Testis (tissue), 3 donors: Measurements from ENCODE around the gene PRLR. TPM values are rescaled to one million over a fixed set of nuclear protein-coding genes. Genes with fewer than 3 reads are reported as not detected.

Experiments used
- DNase-seq: peaks from one replicate; pipeline ENCODE4 v3.0.0-alpha.2; 2019
- H3K27ac ChIP-seq, 2 donors: fragments of 200-600 bp; sonication (generic); one replicate each; pipeline ENCODE4 v1.5.1; 2019
- H3K27me3 ChIP-seq: fragments of 200-600 bp; sonication (generic); one replicate; pipeline ENCODE4 v1.5.1; 2019
- H3K36me3 ChIP-seq: fragments of 200-600 bp; sonication (generic); one replicate; pipeline ENCODE4 v1.5.1; 2017; ENCODE audit warnings: low read depth; ENCODE audit errors: missing control alignments
- H3K4me1 ChIP-seq: fragments of 200-600 bp; sonication (generic); one replicate; pipeline ENCODE4 v1.5.1; 2019
- H3K4me3 ChIP-seq, 2 donors: fragments of 200-600 bp; sonication (generic); one replicate each; pipeline ENCODE4 v1.5.1; 2017 to 2019
- H3K9me3 ChIP-seq: fragments of 200-600 bp; sonication (generic); one replicate; pipeline ENCODE4 v1.5.1; 2017
- POLR2A ChIP-seq: fragments of 450-650 bp; IDR thresholded peaks from one replicate; pipeline ENCODE4 v1.6.1; 2017; ENCODE audit warnings: antibody characterized with exemption, mild to moderate bottlenecking, moderate library complexity
- WGBS, 2 donors: methylation state at CpG; one replicate each; pipeline ENCODE4 v1.1.5; 2018; 5-methylcytosine and 5-hydroxymethylcytosine counted together
- intact Hi-C: fragments of 100-400 bp; cut with DNase I; formaldehyde crosslinking; loops from one replicate; pipeline ENCODE4 v1.15.1; 2023; ENCODE audit warnings: low total_unique reads
- polyA plus RNA-seq: library from polyadenylated mRNA; stranded (reverse); fragments of 350-450 nt; fragmentation: Illumina TruSeq; extraction: RNeasy Lipid Tissue Mini Kit (QIAGEN cat#74804); gene quantifications from one replicate; pipeline ENCODE4 v1.2.3, GENCODE V29; 2014; ENCODE audit warnings: low read depth, low replicate concordance; ENCODE audit not compliant: insufficient read depth
- total RNA-seq, 2 donors: library from RNA; depleted of rRNA; stranded (reverse); fragments of >200 nt; gene quantifications; one replicate each; pipeline ENCODE4 v1.2.3, GENCODE V29; 2016
- TF ChIP-seq, protein P1 (sequence below), 3 experiments: fragments of 450-650 bp in 2 of 3; fragments of 200-600 bp in 1 of 3; sonication (generic) in 1 of 3; IDR thresholded peaks; one replicate each; pipeline ENCODE4 v1.5.1; 2016 to 2019; ENCODE audit warnings: antibody characterized with exemption in 3 of 3, mild to moderate bottlenecking in 2 of 3, moderate library complexity in 1 of 3

Gene PRLR
- total and polyA plus RNA-seq, 3 donors from 2014 or later, result 1.6 to 6.3 (median 2.2) TPM

DNA sequence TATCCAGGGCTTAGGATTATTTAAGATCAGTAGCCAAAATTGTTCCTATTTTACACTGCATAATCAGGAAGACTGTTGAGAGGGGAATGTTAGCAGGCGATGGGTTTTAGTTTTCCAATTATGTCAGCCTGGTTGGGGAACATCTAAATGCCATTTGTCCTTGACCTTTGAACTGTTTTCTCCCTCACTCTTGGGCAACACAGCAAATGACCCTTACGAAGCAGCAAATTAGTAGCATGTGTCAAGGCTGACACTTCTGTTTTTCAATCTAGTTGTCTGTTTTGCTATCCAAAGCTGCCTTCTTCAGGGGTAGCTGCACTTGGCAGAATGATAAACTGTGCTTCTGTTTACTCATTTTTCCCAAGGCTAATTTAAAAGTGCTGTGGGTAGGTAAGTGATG, 104.5 kb downstream of the PRLR start:
- TF ChIP-seq, protein P1, sequence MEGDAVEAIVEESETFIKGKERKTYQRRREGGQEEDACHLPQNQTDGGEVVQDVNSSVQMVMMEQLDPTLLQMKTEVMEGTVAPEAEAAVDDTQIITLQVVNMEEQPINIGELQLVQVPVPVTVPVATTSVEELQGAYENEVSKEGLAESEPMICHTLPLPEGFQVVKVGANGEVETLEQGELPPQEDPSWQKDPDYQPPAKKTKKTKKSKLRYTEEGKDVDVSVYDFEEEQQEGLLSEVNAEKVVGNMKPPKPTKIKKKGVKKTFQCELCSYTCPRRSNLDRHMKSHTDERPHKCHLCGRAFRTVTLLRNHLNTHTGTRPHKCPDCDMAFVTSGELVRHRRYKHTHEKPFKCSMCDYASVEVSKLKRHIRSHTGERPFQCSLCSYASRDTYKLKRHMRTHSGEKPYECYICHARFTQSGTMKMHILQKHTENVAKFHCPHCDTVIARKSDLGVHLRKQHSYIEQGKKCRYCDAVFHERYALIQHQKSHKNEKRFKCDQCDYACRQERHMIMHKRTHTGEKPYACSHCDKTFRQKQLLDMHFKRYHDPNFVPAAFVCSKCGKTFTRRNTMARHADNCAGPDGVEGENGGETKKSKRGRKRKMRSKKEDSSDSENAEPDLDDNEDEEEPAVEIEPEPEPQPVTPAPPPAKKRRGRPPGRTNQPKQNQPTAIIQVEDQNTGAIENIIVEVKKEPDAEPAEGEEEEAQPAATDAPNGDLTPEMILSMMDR (IDR thresholded peaks at IDR 0.05), result no peak
- TF ChIP-seq POLR2A, result no peak
- Histone ChIP-seq H3K27me3 (no peaks in the 10 kb centered on the region), H3K9me3 (no peaks in the 10 kb centered on the region), H3K4me3 (no peak overlapping the region), H3K4me1 (no peaks in the 10 kb centered on the region), H3K27ac (no peak overlapping the region), H3K36me3 (no peaks in the 10 kb centered on the region)
- no peak for DNase-seq
- intact Hi-C loops, result no loop called here
- 61 to 70% methylated on average over 2 of the region's 2 CpGs for WGBS, 2 donors

DNA sequence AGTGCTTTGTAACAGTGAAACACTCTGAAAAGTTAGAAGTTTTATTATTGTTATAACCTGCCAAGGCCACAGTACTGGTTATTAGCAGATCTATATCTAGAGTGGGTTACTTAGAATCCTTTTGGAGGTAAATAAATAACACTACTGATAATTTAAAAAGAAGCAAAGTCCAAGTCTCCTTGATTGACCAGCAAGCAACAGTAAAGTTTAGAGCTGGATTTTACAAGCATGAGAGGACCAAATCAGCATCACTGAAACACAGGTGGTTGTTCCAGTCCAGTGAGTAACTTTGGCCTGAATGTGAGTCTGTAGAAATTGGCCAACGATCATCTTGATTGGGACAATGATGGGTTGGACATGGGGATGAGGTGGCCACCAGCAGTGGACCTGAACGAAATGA, 105.4 kb downstream of the PRLR start:
- Histone ChIP-seq H3K4me3 (no peak overlapping the region), H3K27ac (no peak overlapping the region), H3K9me3 (no peaks in the 10 kb centered on the region), H3K36me3 (no peaks in the 10 kb centered on the region), H3K27me3 (no peaks in the 10 kb centered on the region), H3K4me1 (no peaks in the 10 kb centered on the region)
- no peak for DNase-seq
- TF ChIP-seq, protein P1 (IDR thresholded peaks at IDR 0.05), result no peak
- TF ChIP-seq POLR2A, result no peak
- 85 to 91% methylated on average over 2 of the region's 2 CpGs for WGBS, 2 donors
- intact Hi-C loops, result no loop called here

DNA sequence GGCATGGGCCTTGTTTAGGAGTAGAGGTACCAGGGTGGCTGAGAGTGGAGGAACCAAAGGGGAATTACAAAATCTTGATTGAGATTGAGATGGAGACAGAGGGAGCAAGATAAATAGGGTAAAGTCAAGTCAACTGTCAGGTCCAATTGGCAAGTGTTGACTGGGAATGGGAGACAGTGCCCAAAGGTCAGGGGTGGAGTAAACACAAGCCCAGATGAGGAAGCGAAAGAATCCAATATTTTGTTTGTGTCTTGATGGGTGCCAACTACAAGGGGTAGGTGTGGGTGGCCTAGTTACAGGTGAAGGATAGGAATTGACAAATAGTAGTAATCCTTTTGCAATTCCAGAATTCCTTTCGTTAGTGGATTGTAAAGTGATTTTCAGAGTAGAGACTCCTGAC, 107.5 kb downstream of the PRLR start:
- Histone ChIP-seq H3K36me3 (no peaks in the 10 kb centered on the region), H3K9me3 (no peaks in the 10 kb centered on the region), H3K27ac (no peak overlapping the region), H3K4me1 (no peaks in the 10 kb centered on the region), H3K27me3 (no peaks in the 10 kb centered on the region), H3K4me3 (no peak overlapping the region)
- 80 to 89% methylated on average over 2 of the region's 2 CpGs for WGBS, 2 donors
- TF ChIP-seq POLR2A, result no peak
- TF ChIP-seq, protein P1 (IDR thresholded peaks at IDR 0.05), result no peak
- DNase-seq, result no peak
- intact Hi-C loops, result no loop called here

DNA sequence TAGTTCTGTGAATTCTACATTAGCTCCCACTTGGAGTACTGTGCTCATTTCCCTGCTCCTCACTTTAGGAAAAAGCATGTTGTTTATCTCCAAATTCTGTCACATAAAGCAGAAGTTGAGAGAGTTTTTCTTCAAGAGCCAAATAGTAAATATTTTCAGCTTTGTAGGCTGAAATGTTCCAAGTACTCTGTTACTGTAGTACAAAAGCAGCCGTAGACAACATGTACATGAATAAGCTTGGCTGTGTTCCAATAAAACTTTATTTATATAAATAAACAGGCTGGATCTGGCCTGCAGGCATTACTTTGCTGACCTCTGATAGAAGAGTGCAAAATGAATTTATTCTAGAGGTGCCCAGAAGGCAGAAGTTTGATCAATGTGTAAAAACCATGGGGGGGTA, 109.6 kb downstream of the PRLR start:
- no peak for DNase-seq
- no peaks in the 10 kb centered on the region for H3K27me3 ChIP-seq
- no peaks in the 10 kb centered on the region for H3K4me1 ChIP-seq
- no peaks in the 10 kb centered on the region for H3K36me3 ChIP-seq
- intact Hi-C loops, result no loop called here
- TF ChIP-seq POLR2A, result no peak
- TF ChIP-seq, protein P1 (IDR thresholded peaks at IDR 0.05), result no peak
- no peak overlapping the region for H3K4me3 ChIP-seq
- H3K27ac ChIP-seq, result no peak overlapping the region
- WGBS, 2 donors, result 29 to 40% methylated on average over 1 of the region's 1 CpG
- H3K9me3 ChIP-seq, result no peaks in the 10 kb centered on the region

DNA sequence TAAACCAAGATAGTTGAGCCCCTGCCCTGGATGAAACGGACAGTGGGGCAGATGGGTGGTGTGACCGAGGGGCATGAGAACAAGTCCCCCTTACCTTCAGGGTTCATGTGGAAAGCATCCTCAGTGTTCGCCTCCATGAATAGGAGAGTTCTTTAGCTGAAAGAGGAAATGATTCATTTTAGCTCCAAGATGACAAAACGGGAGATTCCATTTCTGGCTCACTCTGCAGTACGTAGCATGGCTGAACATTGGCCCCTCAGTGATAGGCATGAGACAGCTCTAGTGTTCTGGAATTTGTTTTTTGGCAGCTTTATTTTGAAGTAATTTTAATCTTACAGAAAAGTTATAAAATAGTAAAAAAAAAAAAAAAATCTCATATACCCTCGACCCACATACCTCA, 112.3 kb downstream of the PRLR start:
- 81 to 86% methylated on average over 6 of the region's 6 CpGs for WGBS, 2 donors
- DNase-seq, result no peak
- no peak overlapping the region for H3K4me3 ChIP-seq
- no peak for TF ChIP-seq POLR2A
- TF ChIP-seq, protein P1 (IDR thresholded peaks at IDR 0.05), result no peak
- H3K27me3 ChIP-seq, result no peaks in the 10 kb centered on the region
- no peaks in the 10 kb centered on the region for H3K36me3 ChIP-seq
- H3K27ac ChIP-seq, result no peak overlapping the region
- intact Hi-C loops, result no loop called here
- H3K9me3 ChIP-seq, result no peaks in the 10 kb centered on the region
- H3K4me1 ChIP-seq, result no peaks in the 10 kb centered on the region
